Measurements from ENCODE around the gene CSNK1G2. TPM values are rescaled to one million over a fixed set of nuclear protein-coding genes. Genes with fewer than 3 reads are reported as not detected.
A peak's percentile ranks its signal among the peaks of the same experiment; 100 is the strongest.

The CSNK1G2 gene
- total and polyA plus RNA-seq, 2 of the 13 experiments (the other 11 are each of a cell fraction or from before 2014, with no cell fraction given): 53.8 to 72.5 TPM

- ATAC-seq (no peak), DNase-seq (ENCODE audit: low spot score) (no peak), FAIRE-seq (no peak)
- no peak overlapping the region for H2AFZ ChIP-seq (ENCODE audit: low read length)
- WGBS (ENCODE audit: low lambda C conversion rate): 81% methylated on average over 15 of the region's 15 CpGs
- H3K4me1 ChIP-seq (ENCODE audit: insufficient read depth, low read length): peaks cover 78% of the 10 kb centered on the region
- peak overlapping the region; percentile 69 for H3K27ac ChIP-seq (ENCODE audit: extremely low read length, insufficient read depth, low read length)
- in situ Hi-C loops (cut with HindIII; ENCODE audit: extremely low pct_ligation_motif_present, low pct_unique_long_range_greater_than_20kb) (no loop called here), intact Hi-C loops (cut with micrococcal nuclease; ENCODE audit: unreplicated experiment) (no loop called here)
- BruUV-seq (replicated peaks): no TSS peak
- peaks cover 6% of the 10 kb centered on the region; the same call in 1 of the 2 replicates for H4K20me1 ChIP-seq (ENCODE audit: insufficient read depth, low read length)
- CTCF ChIA-PET (ENCODE audit: low intra/inter-chr PET ratio, low total read pairs): no interaction called here
- H3K79me2 ChIP-seq (ENCODE audit: insufficient read depth, low read length): peaks cover 43% of the 10 kb centered on the region
- peak overlapping the region; percentile 79 for H3K9ac ChIP-seq (ENCODE audit: insufficient read depth, low read depth, low read length)
- POLR2A ChIA-PET: interaction anchor here (0.5 to 3.5 kb wide), 5 partner anchors 8 to 147 kb away, joined by 3 to 14 read pairs (median 3); no protein-coding TSS in a partner anchor
- H3K4me2 ChIP-seq (ENCODE audit: low read depth, low read length): peak overlapping the region; percentile 77
- no peaks in the 10 kb centered on the region for H3K9me3 ChIP-seq (ENCODE audit: low read length)
- peak overlapping the region; percentile 62 to 75 (median 74); a peak in 5 of 6 replicates for H3K4me3 ChIP-seq (replicated peaks in 1 of 3; ENCODE audit: insufficient read depth in 1 of 3, low read depth in 2 of 3, low read length in 3 of 3)
- no peaks in the 10 kb centered on the region for H3K27me3 ChIP-seq (ENCODE audit: control insufficient read depth in 1 of 2, insufficient read depth in 2 of 2, low read length in 2 of 2)
- no peaks in the 10 kb centered on the region; a peak in 1 of 5 replicates for H3K36me3 ChIP-seq (replicated peaks in 1 of 2; ENCODE audit: control insufficient read depth in 1 of 2, insufficient read depth in 2 of 2, low read length in 2 of 2)
- TF ChIP-seq PAWR (CRISPR knock-in tag; IDR thresholded peaks at IDR 0.05; ENCODE audit: borderline replicate concordance) (no peak), ZNF101 (CRISPR knock-in tag; IDR thresholded peaks at IDR 0.05; ENCODE audit: borderline replicate concordance, low read depth) (no peak), CREM (IDR thresholded peaks at IDR 0.05) (no peak), CREM (CRISPR knock-in tag; IDR thresholded peaks at IDR 0.05) (no peak), SRSF1 (optimal IDR thresholded peaks at IDR 0.05; ENCODE audit: low read depth, low read length) (no peak), SP2 (CRISPR knock-in tag; IDR thresholded peaks at IDR 0.05) (no peak), HOXA9 (CRISPR knock-in tag; IDR thresholded peaks at IDR 0.05; ENCODE audit: borderline replicate concordance) (no peak), AHR (CRISPR knock-in tag; IDR thresholded peaks at IDR 0.05) (no peak), ZNF589 (CRISPR knock-in tag; conservative IDR thresholded peaks at IDR 0.05) (no peak), MTF2 (CRISPR knock-in tag; IDR thresholded peaks at IDR 0.05; ENCODE audit: borderline replicate concordance) (no peak), ZNF670 (CRISPR knock-in tag; IDR thresholded peaks at IDR 0.05; ENCODE audit: borderline replicate concordance) (peak; percentile 75; the same call in 1 of the 2 replicates), JARID2 (CRISPR knock-in tag; IDR thresholded peaks at IDR 0.05; ENCODE audit: insufficient replicate concordance) (no peak), PITX1 (CRISPR knock-in tag; IDR thresholded peaks at IDR 0.05) (no peak), ZNF547 (CRISPR knock-in tag; IDR thresholded peaks at IDR 0.05) (0 out of 2 replicates have a peak, but pooled peaks have one; percentile 11), IKZF1 (IDR thresholded peaks at IDR 0.05) (no peak), POGZ (CRISPR knock-in tag; IDR thresholded peaks at IDR 0.05) (no peak), CBX2 (IDR thresholded peaks at IDR 0.05; ENCODE audit: low read depth, low read length) (no peak), CBX2 (CRISPR knock-in tag; IDR thresholded peaks at IDR 0.05; ENCODE audit: low read depth) (no peak), ZKSCAN8 (CRISPR knock-in tag; IDR thresholded peaks at IDR 0.05; ENCODE audit: borderline replicate concordance) (no peak), ZNF557 (CRISPR knock-in tag; IDR thresholded peaks at IDR 0.05) (no peak), ZNF607 (CRISPR knock-in tag; IDR thresholded peaks at IDR 0.05; ENCODE audit: borderline replicate concordance) (no peak), TBX3 (IDR thresholded peaks at IDR 0.05; ENCODE audit: borderline replicate concordance) (no peak), SPEN (CRISPR knock-in tag; IDR thresholded peaks at IDR 0.05; ENCODE audit: low read depth) (no peak)
- TF ChIP-seq, protein P1, sequence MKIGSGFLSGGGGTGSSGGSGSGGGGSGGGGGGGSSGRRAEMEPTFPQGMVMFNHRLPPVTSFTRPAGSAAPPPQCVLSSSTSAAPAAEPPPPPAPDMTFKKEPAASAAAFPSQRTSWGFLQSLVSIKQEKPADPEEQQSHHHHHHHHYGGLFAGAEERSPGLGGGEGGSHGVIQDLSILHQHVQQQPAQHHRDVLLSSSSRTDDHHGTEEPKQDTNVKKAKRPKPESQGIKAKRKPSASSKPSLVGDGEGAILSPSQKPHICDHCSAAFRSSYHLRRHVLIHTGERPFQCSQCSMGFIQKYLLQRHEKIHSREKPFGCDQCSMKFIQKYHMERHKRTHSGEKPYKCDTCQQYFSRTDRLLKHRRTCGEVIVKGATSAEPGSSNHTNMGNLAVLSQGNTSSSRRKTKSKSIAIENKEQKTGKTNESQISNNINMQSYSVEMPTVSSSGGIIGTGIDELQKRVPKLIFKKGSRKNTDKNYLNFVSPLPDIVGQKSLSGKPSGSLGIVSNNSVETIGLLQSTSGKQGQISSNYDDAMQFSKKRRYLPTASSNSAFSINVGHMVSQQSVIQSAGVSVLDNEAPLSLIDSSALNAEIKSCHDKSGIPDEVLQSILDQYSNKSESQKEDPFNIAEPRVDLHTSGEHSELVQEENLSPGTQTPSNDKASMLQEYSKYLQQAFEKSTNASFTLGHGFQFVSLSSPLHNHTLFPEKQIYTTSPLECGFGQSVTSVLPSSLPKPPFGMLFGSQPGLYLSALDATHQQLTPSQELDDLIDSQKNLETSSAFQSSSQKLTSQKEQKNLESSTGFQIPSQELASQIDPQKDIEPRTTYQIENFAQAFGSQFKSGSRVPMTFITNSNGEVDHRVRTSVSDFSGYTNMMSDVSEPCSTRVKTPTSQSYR (CRISPR knock-in tag; IDR thresholded peaks at IDR 0.05; ENCODE audit: borderline replicate concordance): no peak
Observed at GRCh38 chr19:1905863-1906375, 35.1 kb upstream of the CSNK1G2 start.
